HCT116 (cell line): ENCODE results near the gene ASMTL. TPM values are rescaled to one million over a fixed set of nuclear protein-coding genes. Genes with fewer than 3 reads are reported as not detected.
"Not testable (repeated sequence)": the region's sequence is repeated elsewhere in the genome, so short reads cannot be mapped to it uniquely, and the experiment has no call there.

Experiments used
- ATAC-seq: fragments of 200-7000 bp; cut with Tn5 transposase; 2 replicates; pipeline ENCODE4 v1.9.1; 2020; ENCODE audit warnings: mild to moderate bottlenecking, moderate library complexity
- BruUV-seq: library from RNA; stranded (reverse); fragments of 400-500 nt; replicated peaks from 2 replicates; lab custom pipeline; 2021; lab: Mats Ljungman, UMichigan
- CTCF ChIA-PET: fragments of 300-600 bp; sonication (Branson Sonifier 250); formaldehyde crosslinking; loops from one replicate; lab custom pipeline; 2021; ENCODE audit warnings: antibody characterized with exemption; lab: Charles Lee
- POLR2A ChIA-PET: fragments of 300-600, 350-600 bp; sonication (Branson Sonifier 250); formaldehyde crosslinking; loops from one replicate; lab custom pipeline; 2021; ENCODE audit warnings: antibody characterized with exemption; lab: Charles Lee
- RAD21 ChIA-PET, 2 experiments: fragments of 300-600 bp; sonication (Branson Sonifier 250); formaldehyde crosslinking; loops; one replicate each; lab custom pipeline; 2023; ENCODE audit warnings: low total read pairs in 2 of 2; ENCODE audit not compliant: uncharacterized antibody in 2 of 2, unreplicated experiment in 2 of 2, low non-redundant PET in 1 of 2; lab: Charles Lee
- DNase-seq: peaks from one replicate; pipeline ENCODE4 v3.0.0-alpha.2; 2010; ENCODE audit warnings: low read depth, low spot score
- H2AFZ ChIP-seq: fragments of 200-600 bp; shearing (Covaris generic), sonication (generic); 2 replicates; pipeline ENCODE4 v1.6.1; 2017; ENCODE audit warnings: low read depth, mixed run types, mixed read lengths, antibody characterized with exemption, low read length; ENCODE audit not compliant: poor library complexity, severe bottlenecking
- H3K27ac ChIP-seq: 2 replicates; pipeline ENCODE4 v1.5.1; 2012; ENCODE audit warnings: low read depth, low read length
- H3K27me3 ChIP-seq: fragments of 200-600 bp; sonication (generic); 2 replicates; pipeline ENCODE4 v1.6.1; 2016; ENCODE audit warnings: mixed run types, low read length, mixed read lengths; ENCODE audit not compliant: insufficient read depth
- H3K36me3 ChIP-seq, 2 experiments: fragments of 200-500 bp in 1 of 2; fragments of 200-600 bp in 1 of 2; sonication (Bioruptor generic) in 1 of 2; sonication (generic) in 1 of 2; 2 replicates each; pipeline versions ENCODE4 v1.5.1 to v1.6.1; 2014 to 2016; ENCODE audit warnings: low read length in 2 of 2, inconsistent platforms in 1 of 2, mixed read lengths in 1 of 2, mixed run types in 1 of 2; ENCODE audit not compliant: insufficient read depth in 2 of 2, control insufficient read depth in 1 of 2
- H3K4me1 ChIP-seq, 2 experiments: fragments of 200-600 bp in 1 of 2; sonication (generic) in 1 of 2; 2 replicates each; pipeline versions ENCODE4 v1.5.1 to v1.6.1; 2012 to 2017; ENCODE audit warnings: low read length in 2 of 2, inconsistent platforms in 1 of 2, mild to moderate bottlenecking in 1 of 2, mixed read lengths in 1 of 2, mixed run types in 1 of 2, moderate library complexity in 1 of 2; ENCODE audit not compliant: insufficient read depth in 2 of 2, control insufficient read depth in 1 of 2
- H3K4me2 ChIP-seq: fragments of 200-600 bp; sonication (generic); 2 replicates; pipeline ENCODE4 v1.6.1; 2017; ENCODE audit warnings: mixed run types, low read length, mixed read lengths
- H3K4me3 ChIP-seq, 2 experiments: fragments of 200-600 bp in 1 of 2; sonication (generic) in 1 of 2; replicated peaks in 1 of 2; 2 replicates each; pipeline ENCODE4 v1.5.1; 2011 to 2016; ENCODE audit warnings: low read length in 2 of 2, control low read depth in 1 of 2, low read depth in 1 of 2, mild to moderate bottlenecking in 1 of 2, mixed read lengths in 1 of 2, mixed run types in 1 of 2
- H3K79me2 ChIP-seq: fragments of 200-600 bp; sonication (generic); 2 replicates; pipeline ENCODE4 v1.6.1; 2017; ENCODE audit warnings: mild to moderate bottlenecking, mixed run types, low read length, moderate library complexity, mixed read lengths; ENCODE audit not compliant: insufficient read depth
- H3K9ac ChIP-seq: fragments of 200-600 bp; sonication (generic); 2 replicates; pipeline ENCODE4 v1.6.1; 2016; ENCODE audit warnings: low read length, mixed read lengths
- H3K9me2 ChIP-seq: fragments of 200-600 bp; sonication (generic), shearing (Covaris generic); 2 replicates; pipeline ENCODE4 v1.6.1; 2017; ENCODE audit warnings: mixed run types, mild to moderate bottlenecking, moderate library complexity; ENCODE audit not compliant: insufficient read depth
- H3K9me3 ChIP-seq, 2 experiments: fragments of 200-500 bp in 1 of 2; fragments of 200-600 bp in 1 of 2; sonication (Bioruptor generic) in 1 of 2; sonication (generic) in 1 of 2; 2 replicates each; pipeline ENCODE4 v1.6.1; 2014 to 2017; ENCODE audit warnings: low read length in 2 of 2, mixed read lengths in 2 of 2, inconsistent platforms in 1 of 2, low read depth in 1 of 2, mild to moderate bottlenecking in 1 of 2, mixed run types in 1 of 2, moderate library complexity in 1 of 2; ENCODE audit not compliant: control insufficient read depth in 1 of 2, insufficient read depth in 1 of 2
- H4K20me1 ChIP-seq: fragments of 200-600 bp; sonication (generic), shearing (Covaris generic); 2 replicates; pipeline ENCODE4 v1.6.1; 2017; ENCODE audit warnings: mixed run types, mild to moderate bottlenecking, moderate library complexity; ENCODE audit not compliant: insufficient read depth
- intact Hi-C: fragments of 100-400 bp; cut with micrococcal nuclease; formaldehyde crosslinking; loops from 2 replicates; pipeline ENCODE4 v1.10.0; 2022
- total RNA-seq: library from RNA; stranded (reverse); gene quantifications from one replicate; pipeline ENCODE4 v1.2.1, GENCODE V29; 2021; ENCODE audit not compliant: unreplicated experiment

The ASMTL gene
- total RNA-seq, 1 experiment from 2014 or later: 59.6 TPM

GRCh38 chrX:1491248-1491647 is 38.5 kb upstream of the ASMTL start:
- H3K9me2 ChIP-seq, DNase-seq, H3K79me2 ChIP-seq, BruUV-seq, ATAC-seq, H3K4me1 ChIP-seq, H2AFZ ChIP-seq, CTCF ChIA-PET, RAD21 ChIA-PET, H4K20me1 ChIP-seq, H3K36me3 ChIP-seq, H3K4me2 ChIP-seq, H3K27me3 ChIP-seq, H3K27ac ChIP-seq, H3K4me3 ChIP-seq, intact Hi-C loops, POLR2A ChIA-PET, H3K9me3 ChIP-seq, H3K9ac ChIP-seq: not testable (repeated sequence)

DNA sequence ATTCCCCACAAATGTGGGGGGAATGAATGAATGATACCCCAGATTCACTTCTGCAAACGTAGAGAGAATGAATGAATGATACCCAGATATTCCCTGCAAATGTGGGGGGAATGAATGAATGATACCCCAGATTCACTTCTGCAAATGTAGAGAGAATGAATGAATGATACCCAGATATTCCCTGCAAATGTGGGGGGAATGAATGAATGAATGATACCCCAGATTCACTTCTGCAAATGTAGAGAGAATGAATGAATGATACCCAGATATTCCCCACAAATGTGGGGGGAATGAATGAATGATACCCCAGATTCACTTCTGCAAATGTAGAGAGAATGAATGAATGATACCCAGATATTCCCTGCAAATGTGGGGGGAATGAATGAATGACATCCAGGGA is 38.0 kb upstream of the ASMTL start:
- RAD21 ChIA-PET, H3K27me3 ChIP-seq, H3K4me1 ChIP-seq, intact Hi-C loops, H3K4me2 ChIP-seq, H3K79me2 ChIP-seq, H3K36me3 ChIP-seq, H3K9ac ChIP-seq, H3K4me3 ChIP-seq, BruUV-seq, H3K27ac ChIP-seq, DNase-seq, ATAC-seq, H2AFZ ChIP-seq, CTCF ChIA-PET, POLR2A ChIA-PET, H4K20me1 ChIP-seq, H3K9me2 ChIP-seq, H3K9me3 ChIP-seq: not testable (repeated sequence)

DNA sequence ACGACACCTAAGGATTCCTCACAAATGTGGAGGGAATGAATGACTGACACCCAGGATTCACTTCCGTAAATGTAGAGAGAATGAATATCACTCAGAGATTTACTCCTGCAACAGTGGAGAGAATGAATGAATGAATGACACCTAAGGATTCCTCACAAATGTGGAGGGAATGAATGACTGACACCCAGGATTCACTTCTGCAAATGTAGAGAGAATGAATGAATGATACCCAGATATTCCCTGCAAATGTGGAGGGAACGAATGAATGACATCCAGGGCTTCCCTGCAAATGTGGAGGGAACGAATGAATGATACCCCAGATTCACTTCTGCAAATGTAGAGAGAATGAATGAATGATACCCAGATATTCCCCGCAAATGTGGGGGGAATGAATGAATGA is 36.6 kb upstream of the ASMTL start:
- H3K4me3 ChIP-seq, H3K9me3 ChIP-seq, intact Hi-C loops, H3K27me3 ChIP-seq, POLR2A ChIA-PET, ATAC-seq, H3K79me2 ChIP-seq, H4K20me1 ChIP-seq, H3K4me1 ChIP-seq, H3K9ac ChIP-seq, BruUV-seq, CTCF ChIA-PET, H3K9me2 ChIP-seq, DNase-seq, H3K36me3 ChIP-seq, RAD21 ChIA-PET, H2AFZ ChIP-seq, H3K27ac ChIP-seq, H3K4me2 ChIP-seq: not testable (repeated sequence)
